B cell (primary cell): ENCODE measurements around the gene SCN8A.

Experiments used
- EZH2 ChIP-seq: IDR thresholded peaks from 2 replicates; pipeline ENCODE4 v1.6.1; 2012; ENCODE audit warnings: borderline replicate concordance, low read depth, mild to moderate bottlenecking, moderate library complexity, low read length; ENCODE audit not compliant: insufficient read depth, poor library complexity, severe bottlenecking
- TF ChIP-seq, protein P1 (sequence below): fragments of 200-600 bp; IDR thresholded peaks from one replicate; pipeline ENCODE4 v1.8.0; 2022; ENCODE audit warnings: antibody characterized with exemption, mild to moderate bottlenecking

DNA sequence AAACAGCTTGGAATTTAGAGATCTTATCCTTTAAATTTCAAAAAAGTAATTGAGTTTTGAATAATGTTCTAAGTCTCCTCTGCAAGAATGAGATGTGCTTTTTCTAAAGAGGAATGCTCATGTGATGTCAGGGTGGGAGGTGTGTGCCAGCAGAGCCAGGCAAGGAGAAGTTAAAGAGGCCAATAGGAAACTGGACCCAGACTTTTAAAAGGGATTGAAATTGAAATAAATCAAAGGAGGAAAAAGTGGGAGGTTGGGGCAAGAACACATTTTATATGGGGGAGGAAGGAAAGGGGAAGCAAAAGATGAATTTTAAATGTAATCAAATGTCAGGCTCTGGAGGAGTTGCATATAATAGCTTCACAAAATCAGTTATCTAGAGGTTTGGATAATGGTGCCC is 131.4 kb downstream of the SCN8A start:
- no peak for TF ChIP-seq EZH2
- TF ChIP-seq, protein P1, sequence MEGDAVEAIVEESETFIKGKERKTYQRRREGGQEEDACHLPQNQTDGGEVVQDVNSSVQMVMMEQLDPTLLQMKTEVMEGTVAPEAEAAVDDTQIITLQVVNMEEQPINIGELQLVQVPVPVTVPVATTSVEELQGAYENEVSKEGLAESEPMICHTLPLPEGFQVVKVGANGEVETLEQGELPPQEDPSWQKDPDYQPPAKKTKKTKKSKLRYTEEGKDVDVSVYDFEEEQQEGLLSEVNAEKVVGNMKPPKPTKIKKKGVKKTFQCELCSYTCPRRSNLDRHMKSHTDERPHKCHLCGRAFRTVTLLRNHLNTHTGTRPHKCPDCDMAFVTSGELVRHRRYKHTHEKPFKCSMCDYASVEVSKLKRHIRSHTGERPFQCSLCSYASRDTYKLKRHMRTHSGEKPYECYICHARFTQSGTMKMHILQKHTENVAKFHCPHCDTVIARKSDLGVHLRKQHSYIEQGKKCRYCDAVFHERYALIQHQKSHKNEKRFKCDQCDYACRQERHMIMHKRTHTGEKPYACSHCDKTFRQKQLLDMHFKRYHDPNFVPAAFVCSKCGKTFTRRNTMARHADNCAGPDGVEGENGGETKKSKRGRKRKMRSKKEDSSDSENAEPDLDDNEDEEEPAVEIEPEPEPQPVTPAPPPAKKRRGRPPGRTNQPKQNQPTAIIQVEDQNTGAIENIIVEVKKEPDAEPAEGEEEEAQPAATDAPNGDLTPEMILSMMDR: no peak
